Superior temporal gyrus (tissue), 1 donor: Measurements from ENCODE around the gene DPEP1.
"Not testable (repeated sequence)": the region's sequence is repeated elsewhere in the genome, so short reads cannot be mapped to it uniquely, and the experiment has no call there.

ENCODE experiments used
- DNase-seq: peaks from one replicate; pipeline ENCODE4 v3.0.0-alpha.2; 2016; ENCODE audit errors: extremely low spot score

The DPEP1 gene

DNA sequence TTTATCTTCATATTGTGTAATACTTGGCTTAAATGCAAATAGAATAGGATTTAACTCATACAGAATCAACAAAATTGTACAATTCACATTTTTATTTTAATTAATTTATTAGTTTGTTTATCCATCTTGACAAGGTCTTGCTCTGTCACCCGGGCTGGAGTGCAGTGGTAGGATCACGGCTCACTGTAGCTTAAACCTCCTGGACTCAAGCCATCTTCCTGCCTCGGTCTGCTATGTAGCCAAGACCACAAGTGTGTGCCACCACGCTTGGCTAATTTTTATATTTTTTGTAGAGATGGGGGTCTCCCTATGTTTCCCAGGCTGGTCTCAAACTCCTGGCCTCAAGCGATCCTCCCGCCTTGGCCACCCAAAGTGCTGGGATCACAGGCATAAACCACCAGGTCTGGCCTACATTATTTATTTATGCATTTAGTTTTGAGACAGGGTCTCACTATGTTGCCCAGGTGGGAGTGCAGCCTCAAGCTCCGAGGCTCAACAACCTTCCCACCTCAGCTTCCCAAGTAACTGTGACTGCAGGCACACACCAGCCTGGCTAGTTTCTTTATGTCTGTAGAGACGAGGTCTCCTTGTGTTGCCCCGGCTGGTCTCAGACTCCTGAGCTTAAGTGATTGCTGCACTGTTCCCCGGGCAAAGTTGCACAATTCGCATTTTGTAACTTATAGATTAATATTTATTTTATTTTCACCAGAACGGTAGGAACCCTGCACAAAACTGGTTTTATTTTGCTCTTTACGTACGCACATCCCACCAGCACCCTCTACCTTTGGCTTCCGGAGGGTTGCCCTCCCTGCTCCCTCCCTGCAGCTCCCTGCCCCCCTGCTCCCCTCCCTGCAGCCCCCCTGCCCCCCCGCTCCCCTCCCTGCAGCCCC, 4.9 kb downstream of the DPEP1 start:
- no peak for DNase-seq

GRCh38 chr16:89619840-89620239, 6.4 kb downstream of the DPEP1 start:
- no peak for DNase-seq

- DNase-seq, result no peak
These were observed 7.0 kb downstream of the DPEP1 start for GRCh38 chr16:89620406-89620841.

DNA sequence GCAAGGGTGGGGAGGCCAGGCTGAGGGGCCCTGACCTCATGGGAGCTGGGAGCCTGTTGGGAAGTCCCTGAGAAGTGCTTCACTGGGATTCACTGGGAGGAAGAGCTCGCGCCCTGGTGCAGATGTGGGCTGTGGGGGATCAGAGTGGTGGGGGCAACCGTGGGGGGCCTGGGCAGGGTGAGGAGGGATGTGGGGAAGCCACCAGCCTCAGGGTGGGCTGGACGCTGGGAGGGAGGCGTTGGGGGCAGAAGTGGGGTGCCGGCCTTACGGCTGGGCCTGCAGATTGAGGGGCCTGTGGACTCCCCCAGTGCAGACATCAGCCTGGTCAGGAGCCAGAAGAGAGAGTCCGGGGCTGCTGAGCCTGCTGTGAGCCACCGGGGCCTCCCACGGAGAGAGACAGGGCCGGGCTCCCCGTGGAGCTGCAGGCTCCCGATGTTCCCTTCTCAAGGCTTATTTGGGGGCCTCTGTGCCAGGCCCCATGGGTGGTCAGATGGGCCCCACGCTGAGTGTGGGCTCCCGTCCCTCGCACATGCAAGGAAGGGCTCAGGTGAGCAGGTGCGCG, 7.8 kb downstream of the DPEP1 start:
- no peak for DNase-seq

DNA sequence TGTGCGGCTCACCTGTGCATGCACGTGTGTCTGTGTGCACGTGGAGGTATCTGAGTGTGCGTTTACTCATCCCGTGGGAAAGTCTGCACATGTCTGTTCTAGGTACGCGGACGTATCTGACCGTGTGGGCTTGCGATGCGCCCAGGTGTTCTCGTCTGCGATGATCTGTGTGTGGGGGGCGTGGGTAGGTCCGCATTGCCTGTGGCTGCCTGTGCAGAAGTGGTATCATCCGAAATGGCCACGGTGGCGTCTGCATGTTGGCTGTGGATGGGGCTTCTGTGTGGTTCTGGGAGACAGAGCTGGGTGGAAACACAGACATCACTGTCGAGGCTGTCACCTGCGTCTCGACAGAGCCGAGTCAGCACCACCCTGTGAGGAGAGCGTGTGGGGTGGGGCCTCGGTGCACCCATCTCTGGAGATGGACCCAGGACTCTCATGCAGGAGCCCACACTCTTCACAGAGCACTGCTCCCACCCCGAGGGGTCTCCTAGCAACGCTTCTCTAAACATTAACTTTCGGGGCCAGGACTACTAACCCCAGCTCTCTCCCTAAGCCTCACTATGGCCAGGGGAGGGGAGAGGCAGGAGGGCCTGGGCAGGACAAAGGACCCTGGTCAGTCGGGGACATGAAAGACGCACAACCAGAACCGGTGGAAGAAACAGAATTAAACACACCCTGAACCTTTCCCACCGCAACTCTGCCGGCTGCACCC, 8.4 kb downstream of the DPEP1 start:
- DNase-seq, result no peak

GRCh38 chr16:89623511-89624261, 10.2 kb downstream of the DPEP1 start:
- no peak for DNase-seq

- no peak for DNase-seq
These were observed 11.6 kb downstream of the DPEP1 start for GRCh38 chr16:89624777-89625761.

DNA sequence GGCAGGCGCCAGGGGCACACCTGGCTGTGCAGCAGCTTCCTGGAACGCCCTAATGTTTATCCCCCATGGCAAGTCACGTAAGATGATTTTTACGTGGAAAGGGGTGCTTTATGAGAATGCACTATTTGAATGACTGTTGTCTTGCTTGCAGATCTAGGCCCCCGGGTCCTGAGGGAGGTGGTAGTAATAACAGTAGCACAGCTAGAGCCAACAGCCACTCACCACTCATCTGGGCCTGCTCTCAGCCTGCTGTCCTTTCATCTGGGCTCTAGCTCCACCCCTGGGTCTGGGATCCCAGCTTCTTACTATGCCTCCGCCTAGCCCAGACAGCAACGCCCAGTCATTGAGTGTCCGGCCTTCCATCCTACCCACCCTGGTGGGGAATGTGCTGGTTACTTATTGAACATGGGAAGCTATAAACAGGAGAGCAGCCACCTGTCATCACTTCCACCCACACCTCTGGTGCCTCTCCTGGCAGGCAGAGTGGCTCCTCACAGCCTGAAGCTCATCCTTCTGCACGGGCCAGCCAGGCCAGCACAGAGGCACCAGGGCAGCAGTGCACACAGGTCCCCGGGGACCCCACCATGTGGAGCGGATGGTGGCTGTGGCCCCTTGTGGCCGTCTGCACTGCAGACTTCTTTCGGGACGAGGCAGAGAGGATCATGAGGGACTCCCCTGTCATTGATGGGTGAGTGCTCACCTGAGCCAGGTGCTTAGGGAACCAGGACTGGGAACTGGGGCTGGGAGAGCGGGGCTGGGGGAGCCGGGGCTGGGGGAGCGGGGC, 16.6 kb downstream of the DPEP1 start:
- DNase-seq, result no peak

GRCh38 chr16:89633064-89633631, 19.7 kb downstream of the DPEP1 start:
- DNase-seq, result no peak

- DNase-seq, result not testable (repeated sequence)
These were observed 21.3 kb downstream of the DPEP1 start for GRCh38 chr16:89634463-89635385.

DNA sequence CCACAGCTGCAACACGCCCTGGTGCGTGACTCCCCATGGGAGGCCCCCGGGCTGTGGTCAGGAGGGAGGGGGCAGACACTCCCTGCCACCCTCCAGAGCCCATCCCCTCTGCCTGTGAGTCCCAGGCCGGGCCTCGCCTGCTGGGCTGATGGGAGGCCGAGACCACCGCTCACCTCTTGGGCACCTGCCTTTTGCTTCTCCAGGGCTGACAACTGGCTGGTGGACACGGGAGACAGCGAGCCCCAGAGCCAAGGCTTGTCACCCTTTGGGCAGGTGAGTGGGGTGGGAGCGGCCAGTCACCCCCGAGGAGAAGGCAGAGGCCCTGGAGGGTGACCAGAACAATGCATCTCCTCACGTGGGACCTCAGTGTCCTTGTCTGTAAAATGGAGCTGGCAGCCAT, 23.2 kb downstream of the DPEP1 start:
- DNase-seq, result no peak

GRCh38 chr16:89637379-89637778, 23.9 kb downstream of the DPEP1 start:
- DNase-seq, result no peak

DNA sequence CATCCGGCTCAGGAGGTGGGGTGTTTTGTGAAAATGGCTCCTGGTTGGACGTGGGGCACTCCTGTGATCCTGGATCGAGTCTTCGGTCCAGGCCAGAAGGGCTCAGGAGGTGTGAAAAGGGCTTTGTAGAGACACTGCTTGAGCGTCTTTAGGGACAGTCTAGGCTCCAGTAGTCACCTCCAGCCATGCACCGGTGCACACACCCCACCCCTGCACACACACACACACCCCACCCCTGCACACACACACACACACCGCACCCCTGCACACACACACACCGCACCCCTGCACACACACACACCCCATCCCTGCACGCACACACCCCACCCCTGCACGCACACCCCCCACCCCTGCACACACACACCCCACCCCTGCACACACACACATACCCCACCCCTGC, 25.0 kb downstream of the DPEP1 start:
- no peak for DNase-seq

- DNase-seq, result no peak
These were observed 25.9 kb downstream of the DPEP1 start for GRCh38 chr16:89639385-89639784.

DNA sequence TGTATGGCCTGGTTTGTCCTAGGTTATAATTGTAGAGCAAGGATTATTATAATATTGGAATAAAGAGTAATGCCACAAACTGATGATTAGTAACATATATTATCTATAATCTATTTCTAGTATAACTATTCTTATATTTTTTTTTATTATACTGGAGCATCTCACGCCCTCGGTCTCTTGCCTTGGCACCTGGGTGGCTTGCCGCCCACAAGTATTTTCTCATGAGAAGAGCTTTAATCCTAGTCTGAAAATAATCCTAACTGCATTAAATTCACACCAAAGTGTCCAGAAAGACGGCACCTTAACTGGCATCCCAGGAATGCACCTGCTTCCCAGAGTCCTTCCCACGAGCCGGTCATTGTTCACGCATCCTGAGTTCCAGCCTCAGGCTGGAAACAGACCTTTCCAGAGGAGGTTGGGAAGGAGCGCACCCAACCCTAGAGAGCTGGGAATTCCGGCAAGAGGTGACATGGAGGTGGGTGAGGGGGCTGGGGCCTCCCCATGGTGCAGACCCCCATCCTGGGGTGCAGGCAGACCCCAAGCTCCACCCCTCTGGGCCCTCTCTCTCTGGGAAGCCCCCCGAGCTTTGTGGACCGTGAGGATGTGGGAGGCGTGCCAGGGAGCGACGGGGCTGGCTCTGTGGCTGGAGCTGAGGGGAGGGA, 28.1 kb downstream of the DPEP1 start:
- no peak for DNase-seq

- no peak for DNase-seq
These were observed 29.1 kb downstream of the DPEP1 start for GRCh38 chr16:89642574-89642973.

DNA sequence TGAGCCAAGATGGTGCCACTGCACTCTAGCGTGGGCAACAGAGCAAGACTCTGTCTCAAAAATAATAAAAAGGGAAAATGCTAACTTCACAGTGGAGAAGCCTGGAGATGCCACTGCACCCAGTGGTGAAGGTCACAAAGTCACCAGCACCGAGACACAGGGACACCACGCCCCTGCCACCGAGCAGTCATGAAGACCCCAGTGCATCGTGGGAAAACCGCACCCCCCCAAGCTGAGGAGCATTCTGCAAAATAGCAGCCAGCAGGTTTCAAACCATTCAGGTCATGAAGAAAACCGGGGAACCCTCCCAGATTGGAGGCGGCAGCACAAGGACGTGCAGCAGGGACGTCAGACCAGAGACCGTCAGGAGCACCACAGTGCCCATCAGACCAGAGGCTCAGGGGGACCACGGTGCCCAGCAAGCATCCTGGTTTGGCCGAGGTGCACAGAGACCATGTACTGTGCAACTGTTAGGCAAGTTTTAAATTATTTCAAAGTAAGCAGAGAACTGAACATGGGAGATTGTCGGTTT, 30.4 kb downstream of the DPEP1 start:
- no peak for DNase-seq

DNA sequence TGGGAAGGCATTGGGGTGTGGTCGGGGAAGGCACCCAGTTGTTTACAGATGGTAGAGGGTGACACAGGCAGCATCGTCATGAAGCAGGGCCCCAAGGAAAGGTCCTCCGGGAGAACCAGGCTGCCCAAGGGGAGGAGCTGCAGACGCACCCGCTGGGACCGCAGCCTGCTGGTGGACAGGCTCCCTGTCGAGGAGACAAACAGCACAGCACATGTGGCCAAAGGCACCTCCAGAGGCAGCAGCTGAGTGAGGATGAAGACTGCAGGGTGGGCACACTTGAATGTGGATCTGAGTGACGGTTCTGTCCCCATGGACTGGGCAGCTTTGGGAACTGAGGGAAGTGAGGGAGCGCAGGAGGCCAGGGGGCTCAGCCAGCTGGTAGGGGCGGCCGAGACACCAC, 31.7 kb downstream of the DPEP1 start:
- DNase-seq, result no peak
